ENCODE results near the gene TSHZ2.

DNA sequence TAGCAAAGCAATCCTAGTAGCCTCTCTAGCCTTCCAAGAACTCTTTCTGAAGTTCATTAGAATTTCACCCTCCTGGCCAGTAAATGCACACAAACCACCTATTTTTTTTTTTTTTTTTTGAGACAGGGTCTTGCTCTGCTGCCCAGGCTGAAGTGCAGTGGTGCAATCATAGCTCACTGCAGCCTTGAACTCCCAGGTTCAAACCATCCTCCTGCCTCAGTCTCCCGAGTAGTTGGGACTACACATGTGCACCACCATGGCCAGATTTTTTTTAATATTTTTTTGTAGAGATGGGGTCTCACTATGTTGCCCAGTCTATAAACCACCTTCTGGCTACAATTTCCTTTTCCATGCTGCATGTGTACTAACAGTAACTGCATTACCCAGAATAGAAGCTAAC lies 320.2 kb downstream of the TSHZ2 start:
- TF ChIP-seq, protein P1, sequence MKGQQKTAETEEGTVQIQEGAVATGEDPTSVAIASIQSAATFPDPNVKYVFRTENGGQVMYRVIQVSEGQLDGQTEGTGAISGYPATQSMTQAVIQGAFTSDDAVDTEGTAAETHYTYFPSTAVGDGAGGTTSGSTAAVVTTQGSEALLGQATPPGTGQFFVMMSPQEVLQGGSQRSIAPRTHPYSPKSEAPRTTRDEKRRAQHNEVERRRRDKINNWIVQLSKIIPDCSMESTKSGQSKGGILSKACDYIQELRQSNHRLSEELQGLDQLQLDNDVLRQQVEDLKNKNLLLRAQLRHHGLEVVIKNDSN (CRISPR knock-in tag; IDR thresholded peaks at IDR 0.05), result no peak
- TF ChIP-seq KAT7 (CRISPR knock-in tag; IDR thresholded peaks at IDR 0.05; ENCODE audit: borderline replicate concordance) (no peak), NFYB (CRISPR knock-in tag; conservative IDR thresholded peaks at IDR 0.05; ENCODE audit: low read depth) (no peak), CREB1 (CRISPR knock-in tag; IDR thresholded peaks at IDR 0.05) (no peak), ZNF263 (CRISPR knock-in tag; IDR thresholded peaks at IDR 0.05; ENCODE audit: low read depth) (no peak), TEAD4 (CRISPR knock-in tag; IDR thresholded peaks at IDR 0.05) (no peak)
- TF ChIP-seq, protein P2, sequence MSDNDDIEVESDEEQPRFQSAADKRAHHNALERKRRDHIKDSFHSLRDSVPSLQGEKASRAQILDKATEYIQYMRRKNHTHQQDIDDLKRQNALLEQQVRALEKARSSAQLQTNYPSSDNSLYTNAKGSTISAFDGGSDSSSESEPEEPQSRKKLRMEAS (CRISPR knock-in tag; IDR thresholded peaks at IDR 0.05), result no peak
- TF ChIP-seq, protein P3, sequence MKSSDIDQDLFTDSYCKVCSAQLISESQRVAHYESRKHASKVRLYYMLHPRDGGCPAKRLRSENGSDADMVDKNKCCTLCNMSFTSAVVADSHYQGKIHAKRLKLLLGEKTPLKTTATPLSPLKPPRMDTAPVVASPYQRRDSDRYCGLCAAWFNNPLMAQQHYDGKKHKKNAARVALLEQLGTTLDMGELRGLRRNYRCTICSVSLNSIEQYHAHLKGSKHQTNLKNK (CRISPR knock-in tag; IDR thresholded peaks at IDR 0.05), result no peak
- TF ChIP-seq, protein P4, sequence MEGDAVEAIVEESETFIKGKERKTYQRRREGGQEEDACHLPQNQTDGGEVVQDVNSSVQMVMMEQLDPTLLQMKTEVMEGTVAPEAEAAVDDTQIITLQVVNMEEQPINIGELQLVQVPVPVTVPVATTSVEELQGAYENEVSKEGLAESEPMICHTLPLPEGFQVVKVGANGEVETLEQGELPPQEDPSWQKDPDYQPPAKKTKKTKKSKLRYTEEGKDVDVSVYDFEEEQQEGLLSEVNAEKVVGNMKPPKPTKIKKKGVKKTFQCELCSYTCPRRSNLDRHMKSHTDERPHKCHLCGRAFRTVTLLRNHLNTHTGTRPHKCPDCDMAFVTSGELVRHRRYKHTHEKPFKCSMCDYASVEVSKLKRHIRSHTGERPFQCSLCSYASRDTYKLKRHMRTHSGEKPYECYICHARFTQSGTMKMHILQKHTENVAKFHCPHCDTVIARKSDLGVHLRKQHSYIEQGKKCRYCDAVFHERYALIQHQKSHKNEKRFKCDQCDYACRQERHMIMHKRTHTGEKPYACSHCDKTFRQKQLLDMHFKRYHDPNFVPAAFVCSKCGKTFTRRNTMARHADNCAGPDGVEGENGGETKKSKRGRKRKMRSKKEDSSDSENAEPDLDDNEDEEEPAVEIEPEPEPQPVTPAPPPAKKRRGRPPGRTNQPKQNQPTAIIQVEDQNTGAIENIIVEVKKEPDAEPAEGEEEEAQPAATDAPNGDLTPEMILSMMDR (IDR thresholded peaks at IDR 0.05), result no peak
- TF ChIP-seq, protein P5, sequence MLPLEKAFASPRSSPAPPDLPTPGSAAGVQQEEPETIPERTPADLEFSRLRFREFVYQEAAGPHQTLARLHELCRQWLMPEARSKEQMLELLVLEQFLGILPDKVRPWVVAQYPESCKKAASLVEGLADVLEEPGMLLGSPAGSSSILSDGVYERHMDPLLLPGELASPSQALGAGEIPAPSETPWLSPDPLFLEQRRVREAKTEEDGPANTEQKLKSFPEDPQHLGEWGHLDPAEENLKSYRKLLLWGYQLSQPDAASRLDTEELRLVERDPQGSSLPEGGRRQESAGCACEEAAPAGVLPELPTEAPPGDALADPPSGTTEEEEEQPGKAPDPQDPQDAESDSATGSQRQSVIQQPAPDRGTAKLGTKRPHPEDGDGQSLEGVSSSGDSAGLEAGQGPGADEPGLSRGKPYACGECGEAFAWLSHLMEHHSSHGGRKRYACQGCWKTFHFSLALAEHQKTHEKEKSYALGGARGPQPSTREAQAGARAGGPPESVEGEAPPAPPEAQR (CRISPR knock-in tag; IDR thresholded peaks at IDR 0.05), result no peak
- TF ChIP-seq, protein P6, sequence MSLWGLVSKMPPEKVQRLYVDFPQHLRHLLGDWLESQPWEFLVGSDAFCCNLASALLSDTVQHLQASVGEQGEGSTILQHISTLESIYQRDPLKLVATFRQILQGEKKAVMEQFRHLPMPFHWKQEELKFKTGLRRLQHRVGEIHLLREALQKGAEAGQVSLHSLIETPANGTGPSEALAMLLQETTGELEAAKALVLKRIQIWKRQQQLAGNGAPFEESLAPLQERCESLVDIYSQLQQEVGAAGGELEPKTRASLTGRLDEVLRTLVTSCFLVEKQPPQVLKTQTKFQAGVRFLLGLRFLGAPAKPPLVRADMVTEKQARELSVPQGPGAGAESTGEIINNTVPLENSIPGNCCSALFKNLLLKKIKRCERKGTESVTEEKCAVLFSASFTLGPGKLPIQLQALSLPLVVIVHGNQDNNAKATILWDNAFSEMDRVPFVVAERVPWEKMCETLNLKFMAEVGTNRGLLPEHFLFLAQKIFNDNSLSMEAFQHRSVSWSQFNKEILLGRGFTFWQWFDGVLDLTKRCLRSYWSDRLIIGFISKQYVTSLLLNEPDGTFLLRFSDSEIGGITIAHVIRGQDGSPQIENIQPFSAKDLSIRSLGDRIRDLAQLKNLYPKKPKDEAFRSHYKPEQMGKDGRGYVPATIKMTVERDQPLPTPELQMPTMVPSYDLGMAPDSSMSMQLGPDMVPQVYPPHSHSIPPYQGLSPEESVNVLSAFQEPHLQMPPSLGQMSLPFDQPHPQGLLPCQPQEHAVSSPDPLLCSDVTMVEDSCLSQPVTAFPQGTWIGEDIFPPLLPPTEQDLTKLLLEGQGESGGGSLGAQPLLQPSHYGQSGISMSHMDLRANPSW (CRISPR knock-in tag; conservative IDR thresholded peaks at IDR 0.05; ENCODE audit: low read depth), result no peak

All from WTC11 (cell line).